ENCODE measurements around the gene MYH1. TPM values are rescaled to one million over a fixed set of nuclear protein-coding genes. Genes with fewer than 3 reads are reported as not detected.

Gene MYH1
- total RNA-seq, 4 donors from 2014 or later = not detected

DNA sequence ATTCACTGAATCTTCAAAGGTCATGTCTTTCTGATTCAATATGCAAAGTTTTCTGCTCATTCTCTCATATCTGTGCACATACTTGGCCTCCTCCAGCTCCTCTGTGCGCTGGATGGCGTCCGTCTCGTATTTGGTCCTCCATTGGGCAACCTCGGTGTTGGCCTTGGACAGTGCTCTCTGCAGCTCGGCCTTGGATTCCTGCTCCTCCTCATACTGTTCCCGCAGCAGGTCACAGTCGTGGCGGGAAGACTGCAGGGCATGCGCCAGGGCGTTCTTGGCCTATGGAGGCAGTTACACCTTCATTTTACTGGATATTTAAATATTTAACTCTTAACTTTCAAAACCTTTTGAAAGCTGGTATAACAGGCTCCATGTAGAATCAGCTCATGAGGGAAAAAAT, 8.2 kb upstream of the MYH1 start:
- Histone ChIP-seq H3K4me1 (no peaks in the 10 kb centered on the region), H3K36me3 (no peaks in the 10 kb centered on the region), H3K4me3 (no peak overlapping the region), H3K27ac (no peak overlapping the region), H3K9me3 (no peaks in the 10 kb centered on the region), H3K27me3 (no peaks in the 10 kb centered on the region)
- TF ChIP-seq POLR2A (IDR thresholded peaks at IDR 0.05) (no peak), EP300 (IDR thresholded peaks at IDR 0.05) (no peak), POLR2AphosphoS5 (IDR thresholded peaks at IDR 0.05) (no peak)
- TF ChIP-seq, protein P1, sequence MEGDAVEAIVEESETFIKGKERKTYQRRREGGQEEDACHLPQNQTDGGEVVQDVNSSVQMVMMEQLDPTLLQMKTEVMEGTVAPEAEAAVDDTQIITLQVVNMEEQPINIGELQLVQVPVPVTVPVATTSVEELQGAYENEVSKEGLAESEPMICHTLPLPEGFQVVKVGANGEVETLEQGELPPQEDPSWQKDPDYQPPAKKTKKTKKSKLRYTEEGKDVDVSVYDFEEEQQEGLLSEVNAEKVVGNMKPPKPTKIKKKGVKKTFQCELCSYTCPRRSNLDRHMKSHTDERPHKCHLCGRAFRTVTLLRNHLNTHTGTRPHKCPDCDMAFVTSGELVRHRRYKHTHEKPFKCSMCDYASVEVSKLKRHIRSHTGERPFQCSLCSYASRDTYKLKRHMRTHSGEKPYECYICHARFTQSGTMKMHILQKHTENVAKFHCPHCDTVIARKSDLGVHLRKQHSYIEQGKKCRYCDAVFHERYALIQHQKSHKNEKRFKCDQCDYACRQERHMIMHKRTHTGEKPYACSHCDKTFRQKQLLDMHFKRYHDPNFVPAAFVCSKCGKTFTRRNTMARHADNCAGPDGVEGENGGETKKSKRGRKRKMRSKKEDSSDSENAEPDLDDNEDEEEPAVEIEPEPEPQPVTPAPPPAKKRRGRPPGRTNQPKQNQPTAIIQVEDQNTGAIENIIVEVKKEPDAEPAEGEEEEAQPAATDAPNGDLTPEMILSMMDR (IDR thresholded peaks at IDR 0.05) = no peak
- WGBS = 86% methylated on average over 11 of the region's 11 CpGs
- no peak for DNase-seq (ENCODE audit: low spot score in 2 of 2)

DNA sequence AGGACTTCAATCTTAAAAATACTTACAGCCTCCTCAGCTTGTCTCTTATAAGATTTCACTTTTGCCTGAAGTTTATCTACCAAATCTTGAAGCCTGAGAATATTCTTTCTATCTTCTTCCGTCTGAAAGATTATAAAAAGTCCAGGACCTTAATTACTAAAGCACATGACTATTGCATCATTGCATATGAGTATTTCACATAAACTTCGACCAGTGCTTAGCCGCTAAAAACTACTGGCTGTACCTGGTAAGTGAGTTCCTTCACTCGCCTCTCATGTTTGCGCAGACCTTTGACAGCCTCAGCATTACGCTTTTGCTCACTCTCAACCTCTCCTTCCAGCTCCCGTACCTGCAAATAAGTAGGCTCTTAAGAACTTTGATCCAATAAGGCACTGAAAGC, 4.7 kb upstream of the MYH1 start:
- no peak for DNase-seq (ENCODE audit: low spot score in 2 of 2)
- no peaks in the 10 kb centered on the region for H3K36me3 ChIP-seq
- TF ChIP-seq POLR2A (IDR thresholded peaks at IDR 0.05) = no peak
- no peaks in the 10 kb centered on the region for H3K9me3 ChIP-seq
- WGBS = 93% methylated on average over 7 of the region's 7 CpGs
- H3K27ac ChIP-seq = no peak overlapping the region
- no peaks in the 10 kb centered on the region for H3K4me1 ChIP-seq
- no peak overlapping the region for H3K4me3 ChIP-seq
- H3K27me3 ChIP-seq = peaks cover 3% of the 10 kb centered on the region

DNA sequence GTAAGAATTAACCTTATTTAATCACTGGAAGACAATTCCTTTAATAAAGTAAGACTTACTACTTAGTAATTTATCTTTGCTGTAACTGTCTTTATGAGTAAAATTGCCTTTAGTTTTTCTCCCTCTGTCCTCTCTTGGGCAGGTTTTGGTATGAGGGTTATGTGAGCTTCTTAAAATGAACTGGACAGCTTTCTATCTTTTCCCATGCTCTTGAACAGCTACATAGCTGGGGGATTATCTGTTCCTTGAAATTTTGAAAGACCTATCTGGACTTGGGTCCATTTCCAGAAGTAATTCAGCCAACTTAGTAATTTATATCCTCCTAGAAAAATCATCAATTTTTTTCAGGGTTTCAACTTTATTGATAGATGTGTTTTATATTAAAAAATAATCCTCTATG, 3.6 kb upstream of the MYH1 start:
- Histone ChIP-seq H3K4me3 (no peak overlapping the region), H3K27ac (no peak overlapping the region), H3K4me1 (no peaks in the 10 kb centered on the region), H3K36me3 (no peaks in the 10 kb centered on the region), H3K9me3 (no peaks in the 10 kb centered on the region), H3K27me3 (peaks cover 3% of the 10 kb centered on the region)
- TF ChIP-seq EP300 (IDR thresholded peaks at IDR 0.05) (no peak), POLR2A (IDR thresholded peaks at IDR 0.05) (no peak), POLR2AphosphoS5 (IDR thresholded peaks at IDR 0.05) (no peak)
- TF ChIP-seq, protein P1 (IDR thresholded peaks at IDR 0.05) = no peak
- no peak for DNase-seq (ENCODE audit: low spot score in 2 of 2)

DNA sequence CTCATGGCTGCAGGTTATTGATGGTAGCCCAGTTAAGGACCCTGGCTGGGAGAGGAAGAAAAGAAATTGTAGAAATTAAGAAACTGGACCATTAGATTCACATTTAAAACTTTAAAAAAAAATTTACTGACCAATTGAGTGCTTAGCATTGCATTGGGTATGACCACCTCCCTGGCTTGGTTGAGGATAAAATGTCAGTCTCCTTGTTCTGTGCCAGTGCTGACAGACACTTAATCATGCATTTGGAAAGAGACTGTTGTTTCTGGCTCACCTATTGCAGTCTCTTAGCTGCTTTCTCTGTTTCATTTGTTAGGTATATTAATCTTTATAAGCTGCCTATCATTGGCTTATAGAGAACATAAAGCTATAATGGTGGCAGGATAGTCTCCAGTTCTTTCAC, 1.7 kb downstream of the MYH1 start:
- Histone ChIP-seq H3K9me3 (no peaks in the 10 kb centered on the region), H3K4me1 (no peaks in the 10 kb centered on the region), H3K4me3 (no peak overlapping the region), H3K27ac (no peak overlapping the region), H3K27me3 (peaks cover 6% of the 10 kb centered on the region), H3K36me3 (no peaks in the 10 kb centered on the region)
- TF ChIP-seq, protein P1 (IDR thresholded peaks at IDR 0.05) = no peak
- TF ChIP-seq POLR2A (IDR thresholded peaks at IDR 0.05) (no peak), EP300 (IDR thresholded peaks at IDR 0.05) (no peak), POLR2AphosphoS5 (IDR thresholded peaks at IDR 0.05) (no peak)
- DNase-seq (ENCODE audit: low spot score in 2 of 2) = no peak

DNA sequence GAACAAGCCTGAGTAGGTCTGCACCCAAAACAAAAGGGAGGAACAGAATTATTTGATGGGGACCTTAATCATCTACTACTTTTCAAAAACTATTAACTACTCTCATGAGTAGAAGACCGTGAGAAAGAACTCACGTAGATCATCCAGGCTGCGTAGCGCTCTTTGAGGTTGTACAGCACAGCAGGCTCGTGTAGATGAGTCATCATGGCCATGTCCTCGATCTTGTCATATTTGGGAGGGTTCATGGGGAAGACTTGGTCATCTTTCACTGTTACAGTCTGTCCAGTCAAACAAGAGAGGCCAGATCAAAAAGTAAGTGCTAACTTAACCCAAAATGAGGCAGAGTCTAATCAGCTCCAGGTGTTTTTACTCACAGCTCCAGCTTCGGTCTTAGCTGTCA, 2.3 kb downstream of the MYH1 start:
- WGBS = 87% methylated on average over 7 of the region's 7 CpGs
- Histone ChIP-seq H3K27ac (no peak overlapping the region), H3K36me3 (no peaks in the 10 kb centered on the region)

More for the DNA sequence above, 2.3 kb downstream of the MYH1 start:
- TF ChIP-seq EP300 (IDR thresholded peaks at IDR 0.05) = no peak
- TF ChIP-seq POLR2AphosphoS5 (IDR thresholded peaks at IDR 0.05) = no peak
- TF ChIP-seq, protein P1 (IDR thresholded peaks at IDR 0.05) = no peak
- TF ChIP-seq POLR2A (IDR thresholded peaks at IDR 0.05) = no peak
- Histone ChIP-seq H3K4me1 (no peaks in the 10 kb centered on the region), H3K4me3 (no peak overlapping the region), H3K27me3 (peaks cover 5% of the 10 kb centered on the region), H3K9me3 (no peaks in the 10 kb centered on the region)
- no peak for DNase-seq (ENCODE audit: low spot score in 2 of 2)
